AG04450 (cell line): ENCODE measurements around the gene GUF1. TPM values are rescaled to one million over a fixed set of nuclear protein-coding genes. Genes with fewer than 3 reads are reported as not detected.

Experiments used
- CTCF ChIA-PET: fragments of 300-600, 350-600 bp; formaldehyde crosslinking; extraction: SDS; loops from one replicate; lab custom pipeline; 2022; ENCODE audit warnings: antibody characterized with exemption, inconsistent platforms; lab: Charles Lee
- POLR2A ChIA-PET: fragments of 350-600 bp; formaldehyde crosslinking; extraction: SDS; loops from one replicate; lab custom pipeline; 2021; ENCODE audit warnings: antibody characterized with exemption, inconsistent platforms; lab: Yijun Ruan, JAX
- DNase-seq: peaks from one replicate; pipeline ENCODE4 v3.0.0-alpha.2; 2011; ENCODE audit warnings: low read depth, low spot score
- H3K27ac ChIP-seq: one replicate; pipeline ENCODE4 v1.5.1; 2012; ENCODE audit warnings: low read depth, low read length, control low read depth
- H3K27me3 ChIP-seq: one replicate; pipeline ENCODE4 v1.6.0; 2012; ENCODE audit warnings: low read length; ENCODE audit not compliant: control insufficient read depth, insufficient read depth
- H3K4me3 ChIP-seq: 2 replicates; pipeline ENCODE4 v1.5.1; 2011; ENCODE audit warnings: mild to moderate bottlenecking, low read depth, low read length, control low read depth
- H3K9me3 ChIP-seq: 2 replicates; pipeline ENCODE4 v1.5.1; 2012; ENCODE audit warnings: low read length; ENCODE audit not compliant: control insufficient read depth, insufficient read depth
- polyA minus RNA-seq: library from RNA; depleted of rRNA, polyadenylated mRNA; stranded (reverse); fragments of >200 nt; gene quantifications from 2 replicates; pipeline ENCODE4 v1.2.3, GENCODE V29; 2011; rRNA and poly(A)+ RNA removed
- polyA plus RNA-seq: library from polyadenylated mRNA; depleted of rRNA; stranded (reverse); fragments of >200 nt; gene quantifications from 2 replicates; pipeline ENCODE4 v1.2.3, GENCODE V29; 2011; rRNA removed
- TF ChIP-seq, protein P1 (sequence below): IDR thresholded peaks from 2 replicates; pipeline ENCODE4 v1.5.1; 2011; ENCODE audit warnings: low read depth, low read length, control low read depth, inconsistent platforms

The GUF1 gene, protein sequence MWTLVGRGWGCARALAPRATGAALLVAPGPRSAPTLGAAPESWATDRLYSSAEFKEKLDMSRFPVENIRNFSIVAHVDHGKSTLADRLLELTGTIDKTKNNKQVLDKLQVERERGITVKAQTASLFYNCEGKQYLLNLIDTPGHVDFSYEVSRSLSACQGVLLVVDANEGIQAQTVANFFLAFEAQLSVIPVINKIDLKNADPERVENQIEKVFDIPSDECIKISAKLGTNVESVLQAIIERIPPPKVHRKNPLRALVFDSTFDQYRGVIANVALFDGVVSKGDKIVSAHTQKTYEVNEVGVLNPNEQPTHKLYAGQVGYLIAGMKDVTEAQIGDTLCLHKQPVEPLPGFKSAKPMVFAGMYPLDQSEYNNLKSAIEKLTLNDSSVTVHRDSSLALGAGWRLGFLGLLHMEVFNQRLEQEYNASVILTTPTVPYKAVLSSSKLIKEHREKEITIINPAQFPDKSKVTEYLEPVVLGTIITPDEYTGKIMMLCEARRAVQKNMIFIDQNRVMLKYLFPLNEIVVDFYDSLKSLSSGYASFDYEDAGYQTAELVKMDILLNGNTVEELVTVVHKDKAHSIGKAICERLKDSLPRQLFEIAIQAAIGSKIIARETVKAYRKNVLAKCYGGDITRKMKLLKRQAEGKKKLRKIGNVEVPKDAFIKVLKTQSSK
- polyA plus RNA-seq (14.7 and 23.1 TPM in 2 replicates), polyA minus RNA-seq (10.8 and 14.5 TPM in 2 replicates)

- DNase-seq = peak; percentile 56
- ChIA-PET POLR2A (interaction anchor here (0.6 to 1.9 kb wide), 6 partner anchors 15 to 1046 kb away, joined by 3 to 8 read pairs (median 4); partner anchors contain the start of gene GNPDA2), CTCF (interaction anchor here (0.6 kb wide), 1 partner anchor 1400 kb away, joined by 3 read pairs; no protein-coding TSS in a partner anchor)
- TF ChIP-seq, protein P1, sequence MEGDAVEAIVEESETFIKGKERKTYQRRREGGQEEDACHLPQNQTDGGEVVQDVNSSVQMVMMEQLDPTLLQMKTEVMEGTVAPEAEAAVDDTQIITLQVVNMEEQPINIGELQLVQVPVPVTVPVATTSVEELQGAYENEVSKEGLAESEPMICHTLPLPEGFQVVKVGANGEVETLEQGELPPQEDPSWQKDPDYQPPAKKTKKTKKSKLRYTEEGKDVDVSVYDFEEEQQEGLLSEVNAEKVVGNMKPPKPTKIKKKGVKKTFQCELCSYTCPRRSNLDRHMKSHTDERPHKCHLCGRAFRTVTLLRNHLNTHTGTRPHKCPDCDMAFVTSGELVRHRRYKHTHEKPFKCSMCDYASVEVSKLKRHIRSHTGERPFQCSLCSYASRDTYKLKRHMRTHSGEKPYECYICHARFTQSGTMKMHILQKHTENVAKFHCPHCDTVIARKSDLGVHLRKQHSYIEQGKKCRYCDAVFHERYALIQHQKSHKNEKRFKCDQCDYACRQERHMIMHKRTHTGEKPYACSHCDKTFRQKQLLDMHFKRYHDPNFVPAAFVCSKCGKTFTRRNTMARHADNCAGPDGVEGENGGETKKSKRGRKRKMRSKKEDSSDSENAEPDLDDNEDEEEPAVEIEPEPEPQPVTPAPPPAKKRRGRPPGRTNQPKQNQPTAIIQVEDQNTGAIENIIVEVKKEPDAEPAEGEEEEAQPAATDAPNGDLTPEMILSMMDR = no peak
- H3K27ac ChIP-seq = peak within 1 kb of the TSS; percentile 92
- no peaks in the 10 kb centered on the region for H3K9me3 ChIP-seq
- H3K27me3 ChIP-seq = no peaks in the 10 kb centered on the region
- peak within 1 kb of the TSS; percentile 90 for H3K4me3 ChIP-seq
Observed at GRCh38 chr4:44678094-44679041, at the start of gene GUF1. TSS of gene GUF1 (plus strand) at chr4:44678420. CDS start at chr4:44678623, 203 bp downstream.

- CTCF ChIA-PET = interaction anchor here (0.6 to 1.3 kb wide), 8 partner anchors 9 to 1635 kb away, joined by 3 to 7 read pairs (median 4); partner anchors contain the start of gene GNPDA2
- no peaks in the 10 kb centered on the region for H3K27me3 ChIP-seq
- TF ChIP-seq, protein P1 = peak; percentile 78
- H3K4me3 ChIP-seq = no peak overlapping the region
- no peaks in the 10 kb centered on the region for H3K9me3 ChIP-seq
- DNase-seq = peak; percentile 1
- H3K27ac ChIP-seq = no peak overlapping the region
- POLR2A ChIA-PET = no interaction called here
Observed at GRCh38 chr4:44629280-44629866, 48.8 kb upstream of the GUF1 start.

- DNase-seq = no peak
- Histone ChIP-seq H3K27ac (no peak overlapping the region), H3K4me3 (no peak overlapping the region), H3K27me3 (no peaks in the 10 kb centered on the region), H3K9me3 (no peaks in the 10 kb centered on the region)
- CTCF ChIA-PET = interaction anchor here (1.8 kb wide), 1 partner anchor 1637 kb away, joined by 4 read pairs; no protein-coding TSS in a partner anchor
- POLR2A ChIA-PET = no interaction called here
- TF ChIP-seq, protein P1 = peak; percentile 27; the same call in 1 of the 2 replicates
Observed at GRCh38 chr4:44632089-44632488, 46.1 kb upstream of the GUF1 start.

DNA sequence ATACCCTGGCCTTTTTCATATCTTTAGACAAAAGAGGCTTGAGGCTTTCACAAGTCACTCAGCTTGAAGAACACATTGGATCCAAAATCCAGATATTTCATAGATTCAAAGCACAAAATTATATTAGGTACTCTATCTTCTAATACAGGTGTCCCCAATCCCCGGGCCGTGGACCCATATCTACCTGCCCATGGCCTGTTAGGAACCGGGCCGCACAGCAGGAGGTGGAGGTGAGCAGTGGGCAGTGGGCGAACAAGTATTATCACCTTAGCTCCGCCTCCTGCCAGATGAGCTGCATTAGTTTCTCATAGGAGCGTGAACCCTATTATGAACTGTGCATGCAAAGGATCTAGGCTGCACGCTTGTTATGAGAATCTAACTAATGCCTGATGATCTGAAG is 45.5 kb upstream of the GUF1 start:
- POLR2A ChIA-PET = no interaction called here
- Histone ChIP-seq H3K9me3 (no peaks in the 10 kb centered on the region), H3K27ac (no peak overlapping the region), H3K4me3 (no peak overlapping the region), H3K27me3 (no peaks in the 10 kb centered on the region)
- CTCF ChIA-PET = no interaction called here
- TF ChIP-seq, protein P1 = no peak
- no peak for DNase-seq
